Astrocyte of the spinal cord (primary cell): Measurements from ENCODE around the gene LAMB1.
A peak's percentile ranks its signal among the peaks of the same experiment; 100 is the strongest.

Source experiments
- DNase-seq: peaks from one replicate; pipeline ENCODE4 v3.0.0; 2011; ENCODE audit warnings: low read depth, low spot score
- H3K4me3 ChIP-seq: 2 replicates; pipeline ENCODE4 v1.5.1; 2011; ENCODE audit warnings: low read depth, mild to moderate bottlenecking, low read length, moderate library complexity
- in situ Hi-C: cut with HindIII; loops from 2 replicates; pipeline ENCODE4 v1.10.0; 2017; ENCODE audit warnings: low sequenced_read_pairs
- TF ChIP-seq, protein P1 (sequence below): IDR thresholded peaks from 2 replicates; pipeline ENCODE4 v1.5.1; 2012; ENCODE audit warnings: low read depth, mild to moderate bottlenecking, low read length, inconsistent platforms

Gene LAMB1

DNA sequence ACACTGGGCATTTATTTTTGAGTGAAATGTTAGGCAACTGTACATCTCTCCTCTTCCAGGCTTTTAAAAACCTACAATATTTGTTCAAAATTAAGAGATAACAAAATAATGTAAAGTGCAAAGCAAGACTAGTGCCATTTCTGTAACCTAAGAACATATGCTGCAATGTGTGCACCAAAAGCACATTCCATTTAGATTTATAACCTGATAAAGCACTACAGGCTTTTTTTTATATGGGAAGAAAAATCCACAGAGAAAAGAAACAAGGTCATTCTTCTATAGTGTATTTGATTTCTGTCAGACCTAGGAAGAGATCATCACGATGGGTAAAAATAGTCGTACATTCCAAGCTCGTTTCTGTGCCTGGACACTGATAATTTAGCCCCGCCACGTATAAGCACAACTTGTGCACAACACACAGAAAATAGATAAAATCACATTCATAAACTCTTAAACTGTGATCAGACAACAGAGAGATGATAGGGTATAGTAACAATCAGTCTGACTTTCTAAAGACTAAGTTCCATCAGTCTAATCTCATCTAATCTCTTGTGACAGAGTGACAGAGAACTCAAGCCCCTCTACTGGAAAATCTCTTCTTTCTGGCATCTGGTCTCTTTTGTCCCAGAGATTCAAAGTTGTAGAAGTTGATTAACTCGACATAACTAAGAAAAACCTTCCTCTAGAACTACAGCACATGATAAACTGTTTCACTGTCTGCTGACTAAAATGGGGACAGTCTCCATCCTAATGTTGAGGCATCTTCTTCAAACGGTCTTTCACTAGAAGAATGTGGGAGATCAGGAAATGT lies 6.7 kb downstream of the LAMB1 start:
- TF ChIP-seq, protein P1, sequence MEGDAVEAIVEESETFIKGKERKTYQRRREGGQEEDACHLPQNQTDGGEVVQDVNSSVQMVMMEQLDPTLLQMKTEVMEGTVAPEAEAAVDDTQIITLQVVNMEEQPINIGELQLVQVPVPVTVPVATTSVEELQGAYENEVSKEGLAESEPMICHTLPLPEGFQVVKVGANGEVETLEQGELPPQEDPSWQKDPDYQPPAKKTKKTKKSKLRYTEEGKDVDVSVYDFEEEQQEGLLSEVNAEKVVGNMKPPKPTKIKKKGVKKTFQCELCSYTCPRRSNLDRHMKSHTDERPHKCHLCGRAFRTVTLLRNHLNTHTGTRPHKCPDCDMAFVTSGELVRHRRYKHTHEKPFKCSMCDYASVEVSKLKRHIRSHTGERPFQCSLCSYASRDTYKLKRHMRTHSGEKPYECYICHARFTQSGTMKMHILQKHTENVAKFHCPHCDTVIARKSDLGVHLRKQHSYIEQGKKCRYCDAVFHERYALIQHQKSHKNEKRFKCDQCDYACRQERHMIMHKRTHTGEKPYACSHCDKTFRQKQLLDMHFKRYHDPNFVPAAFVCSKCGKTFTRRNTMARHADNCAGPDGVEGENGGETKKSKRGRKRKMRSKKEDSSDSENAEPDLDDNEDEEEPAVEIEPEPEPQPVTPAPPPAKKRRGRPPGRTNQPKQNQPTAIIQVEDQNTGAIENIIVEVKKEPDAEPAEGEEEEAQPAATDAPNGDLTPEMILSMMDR: no peak
- DNase-seq: no peak
- in situ Hi-C loops: no loop called here
- H3K4me3 ChIP-seq: no peak overlapping the region

DNA sequence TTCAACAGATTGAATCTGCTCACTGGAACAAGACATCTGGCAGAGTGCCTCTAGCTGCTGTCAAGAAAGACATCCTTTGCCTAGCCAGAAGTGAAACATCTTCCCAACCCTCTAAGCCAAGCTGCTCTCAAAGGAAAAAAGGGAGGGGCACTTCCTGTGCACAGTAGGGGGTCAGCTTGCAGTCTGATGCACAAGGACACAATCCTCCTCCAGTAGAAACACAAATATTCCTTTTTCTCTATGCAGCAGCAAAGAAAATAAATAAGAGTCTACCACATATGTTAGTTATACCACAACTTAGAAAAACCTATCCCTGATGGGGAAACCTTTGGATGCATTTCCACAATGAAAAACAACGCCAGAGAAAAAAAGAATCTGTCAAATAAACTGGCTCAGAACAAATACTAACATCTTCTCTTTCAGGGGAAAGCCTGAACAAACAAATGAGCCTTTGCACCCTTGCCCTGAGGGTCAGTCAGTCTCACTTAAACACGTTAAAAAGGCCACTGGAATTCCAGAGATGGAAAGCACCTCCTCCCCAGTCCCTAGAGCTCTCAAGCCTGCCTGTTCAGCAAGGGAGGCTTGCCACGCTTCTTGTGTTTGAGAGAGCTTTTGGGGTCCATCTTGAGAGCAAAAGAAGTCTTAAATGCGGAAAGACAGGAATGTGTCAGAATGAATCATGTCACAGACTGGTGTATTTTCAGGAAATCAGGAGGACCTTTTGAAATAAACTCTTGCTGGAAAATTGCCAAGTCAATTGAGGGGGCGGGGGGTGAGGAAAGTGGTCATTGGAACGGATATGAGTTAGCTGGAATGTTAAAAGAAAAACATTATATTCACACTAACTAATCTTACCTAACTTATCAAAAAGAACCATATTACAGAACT lies 7.5 kb downstream of the LAMB1 start:
- in situ Hi-C loops: no loop called here
- H3K4me3 ChIP-seq: no peak overlapping the region

DNA sequence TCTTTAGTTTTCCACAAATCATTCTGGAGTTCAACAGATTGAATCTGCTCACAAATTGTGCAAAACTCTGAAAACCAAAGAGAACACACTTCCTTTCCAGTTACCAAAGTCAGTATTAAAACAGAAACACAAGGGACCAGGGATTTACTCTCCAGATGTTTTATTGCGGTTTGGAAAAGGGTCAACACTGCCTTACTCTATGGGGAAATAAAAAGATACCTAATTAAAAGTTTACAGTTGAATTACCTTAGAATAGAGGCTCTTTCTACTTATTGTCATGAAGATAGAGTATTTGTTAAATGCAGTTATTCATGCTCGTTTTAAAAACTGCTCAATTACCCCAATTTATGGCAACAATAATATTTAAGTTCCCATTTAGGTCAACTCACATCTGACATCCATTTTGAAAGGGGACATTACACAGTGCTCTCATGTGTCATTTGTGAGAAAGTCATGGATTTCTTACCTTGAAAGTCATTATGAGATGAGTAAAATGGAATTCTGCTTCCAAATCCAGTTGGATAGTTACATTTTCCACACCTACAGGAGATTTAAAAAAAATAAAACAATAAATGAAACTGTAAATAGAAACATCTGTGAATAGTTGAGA lies 8.4 kb downstream of the LAMB1 start:
- H3K4me3 ChIP-seq: no peak overlapping the region
- TF ChIP-seq, protein P1: no peak

More for the DNA sequence above, 7.5 kb downstream of the LAMB1 start:
- peak; percentile 94 for DNase-seq
- TF ChIP-seq, protein P1: no peak

DNA sequence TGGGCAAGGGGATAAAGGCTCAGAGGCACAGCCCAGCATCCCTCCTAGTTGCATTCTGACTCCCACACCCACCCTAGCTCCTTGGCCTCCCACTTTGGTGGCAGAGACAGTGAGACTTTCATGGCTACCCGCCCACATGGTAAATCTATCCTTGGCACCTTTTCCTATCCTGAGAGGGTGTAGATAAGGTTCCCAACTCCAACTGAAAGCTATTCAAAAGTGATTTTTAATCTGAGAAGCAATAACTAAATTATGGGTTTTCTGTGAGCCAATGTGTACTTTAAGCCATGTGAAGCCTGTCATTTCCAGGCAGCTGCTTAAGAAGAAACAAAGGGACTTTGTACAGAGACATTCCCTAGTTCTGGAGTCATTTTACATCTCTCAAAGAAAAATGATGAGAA lies 9.1 kb downstream of the LAMB1 start:
- no peak overlapping the region for H3K4me3 ChIP-seq
- TF ChIP-seq, protein P1: no peak
- peak; percentile 32 for DNase-seq
- in situ Hi-C loops: no loop called here

More for the DNA sequence above, 8.4 kb downstream of the LAMB1 start:
- in situ Hi-C loops: no loop called here
- peak; percentile 32 for DNase-seq

DNA sequence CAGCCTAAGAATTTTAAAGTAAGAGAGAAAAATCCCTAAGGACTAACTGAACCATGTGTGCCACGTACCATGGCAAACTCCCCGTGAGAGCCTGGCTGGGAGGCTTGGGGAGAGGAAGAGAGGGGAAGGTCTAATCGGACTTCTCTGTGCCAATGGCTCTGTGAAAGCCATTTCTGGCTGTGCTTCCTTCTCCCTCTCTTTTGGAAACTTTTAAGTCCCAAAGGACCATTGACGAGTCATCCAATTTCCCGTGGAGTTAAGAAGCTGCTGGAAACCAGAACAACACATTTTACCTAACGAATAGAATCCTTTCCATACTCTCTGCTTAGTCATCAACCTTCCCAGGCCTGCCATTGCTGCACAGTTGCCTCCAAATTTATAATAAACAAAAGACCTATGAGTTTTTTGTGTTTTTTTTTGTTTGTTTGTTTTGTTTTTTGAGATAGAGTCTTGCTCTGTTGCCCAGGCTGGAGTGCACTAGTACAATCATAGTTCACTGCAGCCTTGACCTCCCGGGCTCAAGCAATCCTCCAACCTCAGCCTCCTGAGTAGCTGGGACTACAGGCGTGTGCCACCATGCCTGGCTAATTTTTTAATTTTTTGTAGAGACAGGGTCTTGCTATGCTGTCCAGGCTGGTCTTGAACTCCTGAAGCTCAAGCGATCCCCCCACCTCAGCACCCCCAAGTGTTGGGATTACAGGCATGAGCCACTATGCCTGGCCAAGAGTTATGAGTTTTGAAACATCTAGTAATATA lies 13.2 kb downstream of the LAMB1 start:
- in situ Hi-C loops: no loop called here
- peak; percentile 75 for DNase-seq
- no peak overlapping the region for H3K4me3 ChIP-seq
- TF ChIP-seq, protein P1: no peak
